Stimulated activated CD8-positive, alpha-beta memory T cell treated with anti-CD3 and anti-CD28 coated beads, Interleukin-7, amount 100 ng/mL, for 48 hours (primary cell): ENCODE measurements around the gene SLC30A4.

Experiments used
- DNase-seq, 2 donors: peaks; one replicate each; pipeline ENCODE4 v3.0.0-alpha.2; 2020; ENCODE audit warnings: low read depth in 1 of 2; ENCODE audit errors: extremely low read depth in 1 of 2

Gene SLC30A4

DNA sequence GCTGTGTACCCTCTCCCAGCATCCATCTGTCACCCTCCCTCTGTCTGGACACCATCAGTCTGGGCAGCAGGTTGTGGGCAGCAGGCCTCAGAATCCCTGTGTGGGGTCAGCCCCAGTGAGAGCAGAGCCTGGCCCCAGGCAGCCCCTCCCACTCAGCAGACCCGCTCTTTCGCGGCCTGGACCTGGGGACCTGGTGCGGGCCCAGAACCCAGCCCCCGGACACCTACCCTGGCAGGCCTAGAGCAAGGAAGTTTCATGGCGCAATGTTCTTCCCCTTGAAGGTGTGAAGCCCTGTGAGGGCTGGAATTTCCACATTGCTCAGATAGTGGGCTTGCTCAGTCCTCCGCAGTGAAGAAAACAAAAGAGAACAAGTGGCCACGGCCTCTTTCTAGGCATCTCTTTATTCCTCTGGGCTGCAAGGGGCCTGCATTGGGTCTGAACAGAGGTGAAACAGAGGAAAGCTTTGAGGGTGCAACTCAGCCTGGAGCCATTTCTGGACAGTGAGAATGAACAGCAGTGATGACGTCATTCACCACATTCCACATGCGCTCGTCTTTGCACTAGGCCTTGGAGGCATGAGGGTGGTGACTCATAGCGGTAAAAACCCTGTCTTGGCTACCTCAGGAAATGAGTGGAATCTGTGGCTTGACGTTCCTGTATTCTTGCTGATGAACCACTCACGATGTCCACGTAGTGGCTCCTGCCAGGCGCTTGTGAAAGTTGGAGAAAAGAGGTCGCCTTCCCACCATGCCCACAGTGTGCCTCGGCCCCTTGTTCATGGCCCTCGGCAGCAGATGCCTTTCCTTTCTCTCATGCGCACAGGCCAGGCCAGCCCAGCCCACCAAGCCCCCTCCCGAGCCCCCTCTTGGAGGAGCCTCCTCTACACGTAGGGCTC, 66.1 kb downstream of the SLC30A4 start:
- DNase-seq = peak; percentile 35 to 77

- DNase-seq = peak; percentile 55 to 79
Measured at GRCh38 chr15:45454814-45455213, 67.7 kb downstream of the SLC30A4 start.

DNA sequence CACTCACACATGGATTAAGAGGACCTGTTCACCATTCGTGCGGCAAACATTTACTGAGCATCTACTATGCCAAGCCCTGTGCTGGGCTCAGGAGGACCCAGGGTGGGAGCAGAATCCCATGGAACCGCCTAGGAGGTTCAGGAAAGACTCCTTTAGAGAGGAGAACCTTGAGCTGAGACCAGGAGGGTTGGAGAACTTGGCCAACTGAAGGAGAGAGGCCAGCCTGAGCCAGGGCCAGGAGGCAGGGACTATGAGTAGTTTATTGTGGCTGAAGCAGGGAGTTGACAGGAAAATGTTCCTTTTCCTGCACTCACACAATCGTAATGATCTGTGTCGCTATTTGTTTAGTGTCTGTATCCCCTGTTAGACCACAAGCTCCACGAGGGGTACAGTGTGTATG, 71.3 kb downstream of the SLC30A4 start:
- DNase-seq = no peak

GRCh38 chr15:45449916-45450867, 72.4 kb downstream of the SLC30A4 start:
- DNase-seq = no peak

DNA sequence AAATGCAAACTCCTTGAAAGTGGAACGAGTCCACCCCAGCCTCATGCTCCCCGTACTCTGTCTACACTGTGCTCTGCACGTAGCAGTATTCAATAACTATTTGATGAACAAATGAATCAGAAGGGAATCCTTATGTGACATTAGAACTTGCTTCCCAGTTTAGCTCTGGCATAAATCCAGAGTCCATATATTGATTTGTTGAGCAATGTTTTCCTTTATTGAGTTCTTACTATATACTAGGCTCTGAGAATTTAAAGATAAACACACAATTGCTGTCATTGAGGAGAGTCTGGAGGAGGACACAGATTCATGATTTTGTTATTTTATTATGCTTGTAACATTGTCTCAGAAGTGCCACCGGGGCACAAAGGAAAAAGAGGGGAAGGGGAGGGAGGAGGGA, 73.2 kb downstream of the SLC30A4 start:
- DNase-seq = no peak

DNA sequence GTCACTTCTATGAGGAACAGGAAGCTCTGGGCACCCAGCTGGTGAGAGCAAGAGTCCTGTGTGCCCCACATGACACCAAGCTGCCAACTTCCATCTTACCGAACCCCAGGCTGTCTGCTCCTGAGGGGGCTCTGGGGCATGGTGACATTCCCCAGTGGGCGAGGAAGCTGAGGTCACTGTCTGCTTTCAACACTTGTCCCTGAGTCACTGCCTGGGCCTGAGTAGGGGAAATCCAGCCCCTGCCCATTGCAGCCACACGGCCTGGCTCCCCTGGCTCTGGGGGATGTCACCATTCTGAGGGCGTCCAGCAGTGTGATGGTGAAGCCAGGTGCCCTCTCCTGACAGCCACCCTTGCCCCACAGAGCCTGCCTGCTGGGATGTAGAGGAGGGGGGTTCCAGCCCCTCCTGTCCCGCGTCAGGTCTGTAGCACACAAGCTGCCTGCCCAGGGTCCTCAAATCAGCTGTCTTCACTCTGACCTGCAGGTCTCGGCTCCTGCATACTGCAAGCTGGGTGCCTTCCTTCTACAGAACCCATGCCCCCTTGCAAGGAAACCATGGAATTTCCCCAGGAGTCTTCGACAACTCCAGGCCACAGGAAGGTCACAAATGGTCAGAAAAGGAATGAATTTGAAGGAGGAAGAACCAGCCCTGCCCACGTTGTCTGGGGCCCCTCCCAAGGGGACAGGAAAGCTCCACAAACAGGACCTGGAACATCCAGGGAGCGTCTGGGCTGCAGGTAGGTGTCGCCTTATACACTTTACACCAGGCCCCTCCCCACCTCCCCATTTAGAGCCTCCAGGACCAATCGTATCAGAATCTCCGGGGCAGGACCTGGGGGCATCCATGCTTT, 74.3 kb downstream of the SLC30A4 start:
- DNase-seq = no peak

- no peak for DNase-seq
Measured at GRCh38 chr15:45443645-45444044, 78.9 kb downstream of the SLC30A4 start.

GRCh38 chr15:45442507-45443135, 79.9 kb downstream of the SLC30A4 start:
- no peak for DNase-seq

DNA sequence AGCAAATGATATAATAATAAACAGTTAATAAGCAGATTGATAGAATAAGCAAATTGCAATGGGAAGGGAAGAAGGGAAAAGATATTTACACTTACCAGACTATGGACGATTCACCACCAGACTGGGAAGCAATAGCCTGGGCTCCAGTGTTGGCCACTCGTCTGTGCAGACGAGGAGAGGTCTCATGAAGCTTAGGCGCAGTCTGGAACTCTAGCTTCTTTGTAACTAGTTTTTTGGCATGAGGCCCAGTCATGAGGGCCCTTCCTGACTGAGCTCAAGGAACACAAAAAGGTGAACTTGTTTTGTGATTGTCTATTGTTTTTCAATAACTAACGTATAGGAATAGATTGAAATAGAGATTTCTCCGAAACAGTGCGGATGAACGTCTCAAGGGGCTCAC, 80.9 kb downstream of the SLC30A4 start:
- no peak for DNase-seq

DNA sequence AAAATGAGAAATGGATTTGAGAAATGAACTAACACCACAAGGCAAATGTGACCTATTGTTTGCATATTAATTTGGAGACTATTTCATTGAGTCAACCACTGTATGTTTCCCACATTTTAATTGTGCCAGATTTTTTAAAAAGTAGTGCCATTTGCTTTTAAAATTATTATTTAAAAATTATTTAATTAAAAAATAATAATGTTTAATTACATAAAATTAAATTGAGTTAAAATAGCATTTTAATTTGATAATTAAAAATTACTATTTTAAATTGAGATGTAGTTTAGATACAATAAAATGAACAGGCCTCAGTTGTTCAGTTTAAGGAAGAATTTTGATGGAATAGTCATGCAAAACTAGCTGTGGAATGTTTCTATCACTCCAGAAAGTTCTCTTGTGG, 81.5 kb downstream of the SLC30A4 start:
- DNase-seq = no peak

DNA sequence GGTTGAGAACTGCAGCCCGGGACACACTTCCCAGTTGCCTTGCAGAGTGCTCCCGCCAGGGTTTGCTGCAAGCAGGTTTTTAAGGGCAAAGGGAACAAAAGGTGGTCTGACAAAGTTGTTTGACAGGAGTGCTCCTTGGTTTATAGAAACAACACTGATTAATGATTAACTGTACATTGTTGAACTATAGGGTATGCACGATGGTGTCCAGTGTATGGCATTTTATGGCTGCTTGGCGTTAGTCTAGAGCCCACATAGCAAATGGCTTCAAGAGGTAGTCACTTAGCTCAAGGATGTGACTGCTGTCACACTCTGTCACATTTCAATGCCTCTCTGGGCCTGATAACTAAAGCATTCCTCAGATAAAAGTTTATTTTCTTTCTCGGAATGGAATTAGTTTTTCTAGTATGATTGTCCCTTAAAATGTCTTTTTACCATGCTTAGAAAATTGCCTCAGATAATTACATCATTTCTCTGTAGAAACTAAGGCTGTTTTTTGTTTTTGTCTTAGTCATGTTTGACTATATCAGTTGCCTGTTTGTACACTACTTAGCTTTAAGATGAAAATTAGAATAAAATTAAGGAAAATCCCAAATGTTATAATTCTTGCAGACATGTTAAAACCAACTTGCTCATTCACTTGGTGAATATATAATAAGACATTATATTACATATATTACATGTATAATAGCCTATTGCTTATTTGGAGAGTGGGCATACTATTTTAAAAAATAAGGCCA, 82.9 kb downstream of the SLC30A4 start:
- DNase-seq = no peak

DNA sequence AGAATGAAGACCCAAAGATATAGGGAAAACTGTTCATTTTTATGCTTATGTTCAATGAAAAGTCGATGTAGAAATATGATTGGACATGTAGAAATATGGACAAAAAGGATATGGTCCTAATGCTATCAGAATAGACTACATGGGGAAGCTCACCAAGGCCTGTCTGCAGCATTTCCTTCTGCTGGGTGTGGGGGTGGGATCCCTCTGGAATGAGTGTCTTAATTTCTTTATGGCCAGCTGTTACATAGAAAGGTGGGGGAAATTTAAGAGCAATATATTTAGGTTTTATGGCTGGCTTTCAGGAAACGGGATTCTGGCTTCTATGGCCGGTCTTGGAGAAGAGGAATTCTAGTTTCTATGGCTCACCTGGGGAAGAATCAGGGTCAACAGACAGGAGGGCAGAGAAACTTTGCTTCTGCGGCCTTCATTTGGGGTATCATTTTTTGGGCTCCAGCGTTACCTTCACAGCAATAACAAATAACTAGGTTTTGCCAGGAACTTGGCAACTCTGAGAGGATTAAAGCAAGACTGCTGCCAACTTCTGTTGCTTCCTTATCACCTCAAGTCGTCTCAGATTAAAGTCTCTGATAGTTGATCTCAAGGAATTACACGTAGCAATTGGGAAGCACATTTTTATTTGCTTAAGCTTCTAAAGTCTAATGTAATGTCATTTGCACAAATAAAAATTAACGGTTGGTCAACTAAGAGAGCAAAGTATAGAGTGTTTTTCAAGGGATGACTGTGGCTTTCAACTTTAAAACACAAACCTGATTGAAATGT, 87.2 kb downstream of the SLC30A4 start:
- no peak for DNase-seq

- no peak for DNase-seq
Measured at GRCh38 chr15:45434078-45434567, 88.4 kb downstream of the SLC30A4 start.

- no peak for DNase-seq
Measured at GRCh38 chr15:45431511-45431910, 91.0 kb downstream of the SLC30A4 start.

- DNase-seq = peak; percentile 63 to 65
Measured at GRCh38 chr15:45429941-45430792, 92.4 kb downstream of the SLC30A4 start.
